ENCODE results near the gene LAMA3. TPM values are rescaled to one million over a fixed set of nuclear protein-coding genes. Genes with fewer than 3 reads are reported as not detected.

The LAMA3 gene
- total and polyA plus RNA-seq, 8 donors: 4.3 to 182 (median 26.6) TPM

DNA sequence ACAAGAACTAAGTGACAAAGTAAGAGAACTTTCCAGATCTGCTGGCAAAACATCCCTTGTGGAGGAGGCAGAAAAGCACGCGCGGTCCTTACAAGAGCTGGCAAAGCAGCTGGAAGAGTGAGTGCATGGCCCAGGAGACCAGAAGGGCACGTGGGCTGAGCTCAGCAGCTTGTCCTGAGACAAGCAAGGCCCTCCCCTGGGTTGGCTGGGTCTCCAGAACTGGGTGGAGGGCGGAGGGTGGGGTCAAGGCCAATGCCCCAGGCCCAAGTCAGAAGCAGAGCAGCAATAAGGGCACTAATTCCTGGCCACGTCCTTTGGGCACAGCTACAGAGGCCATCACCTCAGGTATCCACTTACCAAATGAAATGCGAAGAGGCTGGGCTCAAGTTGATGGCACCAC is 214.7 kb downstream of the LAMA3 start:
- DNase-seq: no peak
- TF ChIP-seq EP300 (IDR thresholded peaks at IDR 0.05): no peak
- no peak overlapping the region for H3K4me3 ChIP-seq
- no peak overlapping the region for H3K27ac ChIP-seq
- H3K27me3 ChIP-seq: no peaks in the 10 kb centered on the region
- H3K36me3 ChIP-seq: peaks cover 0 to 81% (median 62%) of the 10 kb centered on the region in 4 donors
- no peaks in the 10 kb centered on the region for H3K9me3 ChIP-seq
- no peaks in the 10 kb centered on the region for H3K4me1 ChIP-seq
- WGBS, 5 donors: 79 to 93% (median 92%) methylated on average over 7 of the region's 7 CpGs
- intact Hi-C loops (cut with DNase I; ENCODE audit: low total_unique reads): no loop called here

DNA sequence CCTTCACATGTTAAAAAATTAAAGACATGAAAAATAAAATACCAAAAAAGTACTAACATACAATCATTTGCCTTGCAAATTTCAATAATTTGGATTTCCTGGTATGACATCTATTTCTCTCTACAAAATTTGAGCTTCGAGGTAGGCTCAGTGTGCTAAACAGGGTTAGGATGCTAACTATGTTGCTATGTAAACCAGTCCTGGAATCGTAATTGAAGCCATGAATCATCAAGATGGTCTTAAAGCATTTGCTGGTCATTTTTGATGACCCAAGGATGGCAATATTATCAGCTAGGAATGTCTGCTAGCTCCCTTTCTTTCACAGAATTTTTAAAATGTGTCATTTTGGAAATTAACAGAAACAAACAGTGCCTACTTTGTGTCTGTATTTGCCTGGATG is 217.4 kb downstream of the LAMA3 start:
- peaks cover 0 to 76% (median 68%) of the 10 kb centered on the region in 4 donors for H3K36me3 ChIP-seq
- no peak overlapping the region for H3K4me3 ChIP-seq
- H3K4me1 ChIP-seq: no peaks in the 10 kb centered on the region
- 76 to 95% (median 88%) methylated on average over 2 of the region's 2 CpGs for WGBS, 5 donors
- H3K27me3 ChIP-seq: no peaks in the 10 kb centered on the region
- H3K9me3 ChIP-seq: no peaks in the 10 kb centered on the region
- no peak overlapping the region for H3K27ac ChIP-seq
- no peak for DNase-seq
- intact Hi-C loops (cut with DNase I; ENCODE audit: low total_unique reads): no loop called here
- TF ChIP-seq POLR2A (IDR thresholded peaks at IDR 0.05) (no peak), POLR2AphosphoS5 (IDR thresholded peaks at IDR 0.05) (no peak), EP300 (IDR thresholded peaks at IDR 0.05) (no peak)
- TF ChIP-seq, protein P1, sequence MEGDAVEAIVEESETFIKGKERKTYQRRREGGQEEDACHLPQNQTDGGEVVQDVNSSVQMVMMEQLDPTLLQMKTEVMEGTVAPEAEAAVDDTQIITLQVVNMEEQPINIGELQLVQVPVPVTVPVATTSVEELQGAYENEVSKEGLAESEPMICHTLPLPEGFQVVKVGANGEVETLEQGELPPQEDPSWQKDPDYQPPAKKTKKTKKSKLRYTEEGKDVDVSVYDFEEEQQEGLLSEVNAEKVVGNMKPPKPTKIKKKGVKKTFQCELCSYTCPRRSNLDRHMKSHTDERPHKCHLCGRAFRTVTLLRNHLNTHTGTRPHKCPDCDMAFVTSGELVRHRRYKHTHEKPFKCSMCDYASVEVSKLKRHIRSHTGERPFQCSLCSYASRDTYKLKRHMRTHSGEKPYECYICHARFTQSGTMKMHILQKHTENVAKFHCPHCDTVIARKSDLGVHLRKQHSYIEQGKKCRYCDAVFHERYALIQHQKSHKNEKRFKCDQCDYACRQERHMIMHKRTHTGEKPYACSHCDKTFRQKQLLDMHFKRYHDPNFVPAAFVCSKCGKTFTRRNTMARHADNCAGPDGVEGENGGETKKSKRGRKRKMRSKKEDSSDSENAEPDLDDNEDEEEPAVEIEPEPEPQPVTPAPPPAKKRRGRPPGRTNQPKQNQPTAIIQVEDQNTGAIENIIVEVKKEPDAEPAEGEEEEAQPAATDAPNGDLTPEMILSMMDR (IDR thresholded peaks at IDR 0.05): no peak

DNA sequence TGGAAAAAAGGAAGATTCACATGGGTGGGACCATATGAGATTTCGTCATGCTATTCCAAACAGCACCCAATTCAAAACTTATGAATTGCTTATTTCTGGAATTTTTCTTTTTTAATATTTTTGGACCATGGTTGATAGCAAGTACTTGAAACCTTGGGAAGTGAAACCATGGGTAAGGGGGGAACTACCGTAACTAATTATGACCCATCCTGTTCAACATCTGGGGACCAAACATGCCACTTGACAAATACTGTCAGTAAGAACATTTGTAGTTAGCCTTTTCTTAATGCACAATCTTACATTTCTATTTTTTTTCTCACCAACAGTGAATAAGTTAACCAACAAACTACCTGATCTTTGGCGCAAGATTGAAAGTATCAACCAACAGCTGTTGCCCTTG is 219.6 kb downstream of the LAMA3 start:
- Histone ChIP-seq H3K4me1 (no peaks in the 10 kb centered on the region), H3K27ac (no peak overlapping the region), H3K27me3 (no peaks in the 10 kb centered on the region), H3K36me3 (peaks cover 4 to 77% (median 75%) of the 10 kb centered on the region in 4 donors), H3K9me3 (no peaks in the 10 kb centered on the region), H3K4me3 (no peak overlapping the region)
- DNase-seq: no peak
- TF ChIP-seq POLR2A (IDR thresholded peaks at IDR 0.05) (no peak), EP300 (IDR thresholded peaks at IDR 0.05) (no peak), POLR2AphosphoS5 (IDR thresholded peaks at IDR 0.05) (no peak)
- TF ChIP-seq, protein P1 (IDR thresholded peaks at IDR 0.05): no peak
- intact Hi-C loops (cut with DNase I; ENCODE audit: low total_unique reads): no loop called here
- WGBS, 5 donors: 91 to 98% (median 97%) methylated on average over 3 of the region's 3 CpGs

DNA sequence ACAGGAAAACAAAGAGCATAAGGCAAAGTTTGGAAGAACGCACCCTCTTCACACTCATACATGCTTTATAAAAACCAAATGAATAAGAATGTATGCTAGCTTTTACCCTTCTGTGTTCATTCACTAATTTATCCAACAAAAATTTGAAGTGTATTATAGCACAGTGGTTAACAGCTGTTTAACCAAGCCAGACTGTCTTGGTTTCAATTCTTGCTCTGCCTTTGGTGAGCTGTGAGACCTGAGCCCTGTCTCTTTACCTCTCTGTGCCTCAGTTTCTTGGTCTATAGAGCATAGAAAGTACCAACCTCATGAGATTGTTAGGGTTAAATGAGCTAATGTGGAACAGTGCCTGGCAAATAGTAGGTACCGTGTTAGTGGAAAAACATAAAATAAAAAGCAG is 220.8 kb downstream of the LAMA3 start:
- no peaks in the 10 kb centered on the region for H3K4me1 ChIP-seq
- H3K27ac ChIP-seq: no peak overlapping the region
- 34 to 55% (median 46%) methylated on average over 2 of the region's 2 CpGs for WGBS, 5 donors
- intact Hi-C loops (cut with DNase I; ENCODE audit: low total_unique reads): no loop called here
- TF ChIP-seq POLR2A (IDR thresholded peaks at IDR 0.05): no peak
- no peak for TF ChIP-seq POLR2AphosphoS5 (IDR thresholded peaks at IDR 0.05)
- no peak for TF ChIP-seq EP300 (IDR thresholded peaks at IDR 0.05)
- TF ChIP-seq, protein P1 (IDR thresholded peaks at IDR 0.05): no peak
- DNase-seq: no peak
- H3K36me3 ChIP-seq: peaks cover 4 to 77% (median 74%) of the 10 kb centered on the region in 4 donors
- no peaks in the 10 kb centered on the region for H3K9me3 ChIP-seq
- no peak overlapping the region for H3K4me3 ChIP-seq
- no peaks in the 10 kb centered on the region for H3K27me3 ChIP-seq

DNA sequence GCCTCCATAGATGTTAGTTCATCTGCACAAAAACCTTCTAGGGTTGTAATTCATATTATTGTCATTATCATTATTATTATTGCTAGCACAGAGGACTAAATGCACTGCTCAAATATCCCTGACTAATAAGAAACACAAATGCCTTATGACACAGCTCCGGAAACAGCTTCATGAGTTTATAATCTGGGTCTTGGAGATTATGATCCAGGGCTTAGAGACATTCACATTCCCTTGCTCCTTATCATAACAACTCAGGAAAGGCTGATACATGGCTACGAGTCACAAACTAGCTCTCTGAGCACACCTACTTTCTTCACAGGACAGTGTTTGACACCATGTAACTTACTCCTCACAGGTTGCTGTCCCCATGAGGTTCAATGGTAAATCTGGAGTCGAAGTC is 223.1 kb downstream of the LAMA3 start:
- Histone ChIP-seq H3K4me1 (no peaks in the 10 kb centered on the region), H3K4me3 (no peak overlapping the region), H3K27ac (no peak overlapping the region), H3K27me3 (no peaks in the 10 kb centered on the region), H3K36me3 (peaks cover 4 to 71% (median 60%) of the 10 kb centered on the region in 4 donors), H3K9me3 (no peaks in the 10 kb centered on the region)
- TF ChIP-seq, protein P1 (IDR thresholded peaks at IDR 0.05): no peak
- TF ChIP-seq POLR2AphosphoS5 (IDR thresholded peaks at IDR 0.05) (no peak), EP300 (IDR thresholded peaks at IDR 0.05) (no peak), POLR2A (IDR thresholded peaks at IDR 0.05) (no peak)
- no peak for DNase-seq
- WGBS, 5 donors: 78 to 86% (median 82%) methylated on average over 3 of the region's 3 CpGs
- intact Hi-C loops (cut with DNase I; ENCODE audit: low total_unique reads): no loop called here
